NCI-H524 treated with DMSO at 0.1 percent for 48 hours (cell line): Measurements from ENCODE around the gene FNBP1.

Source experiments
- DNase-seq: peaks from one replicate; lab custom pipeline; 2025; lab: John Stamatoyannopoulos, UW

FNBP1 gene

DNA sequence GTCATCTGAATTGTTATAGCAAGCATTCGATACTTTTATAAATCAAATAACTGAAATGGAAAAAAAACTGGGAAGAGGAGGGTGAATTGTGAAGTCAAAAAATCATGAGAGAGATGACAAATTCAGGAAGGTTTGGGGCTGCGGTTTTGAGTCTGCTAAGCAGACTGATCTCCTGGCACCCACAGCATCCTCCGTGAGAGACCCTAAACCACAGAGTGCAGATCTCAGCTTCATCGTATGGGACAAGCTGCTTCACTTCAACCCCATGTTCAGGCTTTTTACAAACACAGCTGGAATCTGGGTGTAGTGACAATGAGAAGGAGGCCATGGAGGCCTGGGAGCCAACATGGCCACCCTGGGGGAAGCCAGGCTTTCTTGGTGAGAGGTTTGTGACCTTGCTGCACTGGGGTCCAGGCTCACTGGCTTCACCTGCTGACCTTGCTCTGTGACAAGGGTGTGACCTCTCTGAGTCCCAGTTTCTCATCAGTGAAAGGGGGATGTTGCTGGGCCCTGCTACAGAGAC lies 188.3 kb downstream of the FNBP1 start:
- no peak for DNase-seq

DNA sequence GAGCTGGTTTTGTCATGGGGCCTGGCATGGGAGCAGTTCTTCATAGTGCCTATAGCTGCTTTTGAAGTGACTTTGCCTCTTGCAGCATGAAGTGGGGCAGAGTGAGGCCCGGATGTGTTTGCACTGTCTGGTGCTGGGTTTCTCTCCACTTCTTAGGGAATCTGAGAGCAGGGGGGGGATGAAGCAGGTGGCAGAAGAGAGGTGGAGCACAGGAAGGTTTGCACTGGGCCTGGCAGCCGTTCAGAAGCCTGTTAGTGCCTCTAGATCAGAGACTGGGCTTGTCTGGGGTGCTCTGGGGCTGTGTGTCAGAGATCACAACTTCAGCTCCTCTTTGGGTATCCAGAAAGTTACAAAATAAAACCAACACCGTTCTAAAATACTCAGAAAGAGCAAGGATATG lies 189.4 kb downstream of the FNBP1 start:
- no peak for DNase-seq

DNA sequence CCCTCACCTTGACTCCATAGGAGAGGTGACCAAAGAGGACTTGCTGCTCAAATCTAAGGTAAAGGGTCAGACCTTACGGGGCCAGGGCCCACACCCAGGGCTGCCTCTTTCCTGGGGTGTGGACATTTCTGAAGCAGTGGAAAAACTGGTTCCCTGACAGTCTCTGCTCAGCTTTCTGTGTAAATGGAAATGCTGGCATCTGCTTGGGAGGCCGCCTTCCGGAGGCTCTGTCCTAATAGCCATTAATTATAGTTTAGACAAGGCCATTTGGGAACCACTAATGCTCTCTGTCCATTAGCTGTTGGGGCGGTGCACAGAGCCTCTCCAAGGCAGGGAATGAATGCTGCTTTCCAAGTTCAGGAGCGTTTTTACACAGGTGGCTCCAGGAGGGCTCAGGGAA lies 190.4 kb downstream of the FNBP1 start:
- DNase-seq = no peak

DNA sequence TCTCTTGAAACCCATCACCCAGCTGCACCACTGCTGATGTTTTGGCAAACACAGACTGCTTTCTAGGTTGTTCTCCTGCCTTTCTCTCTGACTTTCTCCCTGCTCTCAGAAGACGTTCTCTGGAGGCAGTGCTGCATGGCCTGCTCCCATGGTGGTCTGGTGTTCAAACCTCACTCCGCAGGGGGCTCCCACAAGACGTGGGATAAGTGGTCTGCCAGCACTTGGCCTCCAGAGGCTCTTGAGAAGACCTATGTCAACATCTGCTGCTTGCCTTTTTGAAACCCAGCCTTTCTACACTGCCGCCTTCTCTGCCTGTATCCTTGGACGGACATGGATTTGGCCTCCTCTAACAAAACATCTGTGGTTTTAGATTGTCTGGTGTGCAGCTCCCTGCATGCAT lies 191.2 kb downstream of the FNBP1 start:
- no peak for DNase-seq

DNA sequence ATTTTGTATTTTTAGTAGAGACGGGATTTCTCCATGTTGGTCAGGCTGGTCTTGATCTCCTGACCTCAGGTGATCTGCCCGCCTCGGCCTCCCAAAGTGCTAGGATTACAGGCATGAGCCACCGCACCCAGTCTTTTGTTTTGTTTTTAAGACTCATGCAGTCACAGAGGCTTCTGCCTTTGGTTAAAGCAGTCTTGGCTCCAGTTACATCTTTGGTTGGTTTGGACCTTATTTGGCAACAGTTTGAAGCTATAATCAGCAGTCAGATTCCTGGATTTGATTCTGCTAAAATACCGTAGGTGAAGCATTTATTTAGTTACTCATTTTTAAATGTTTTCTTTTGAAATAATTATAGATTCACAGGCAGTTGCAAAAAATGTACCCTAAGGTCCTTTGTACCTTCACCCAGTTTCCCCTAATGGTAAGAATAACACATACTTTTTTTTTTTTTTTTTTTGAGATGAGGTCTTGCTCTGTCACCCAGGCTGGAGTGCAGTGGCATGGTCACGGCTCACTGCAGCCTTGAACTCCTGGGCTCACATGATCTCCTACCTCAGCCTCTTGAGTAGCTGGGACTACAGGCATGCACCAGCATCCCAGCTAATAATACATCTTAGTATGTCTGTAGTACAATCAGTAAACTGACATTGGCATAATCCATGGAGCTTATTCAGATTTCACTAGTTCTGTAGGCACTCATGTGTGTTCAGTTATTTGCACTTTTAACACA lies 192.0 kb downstream of the FNBP1 start:
- no peak for DNase-seq

DNA sequence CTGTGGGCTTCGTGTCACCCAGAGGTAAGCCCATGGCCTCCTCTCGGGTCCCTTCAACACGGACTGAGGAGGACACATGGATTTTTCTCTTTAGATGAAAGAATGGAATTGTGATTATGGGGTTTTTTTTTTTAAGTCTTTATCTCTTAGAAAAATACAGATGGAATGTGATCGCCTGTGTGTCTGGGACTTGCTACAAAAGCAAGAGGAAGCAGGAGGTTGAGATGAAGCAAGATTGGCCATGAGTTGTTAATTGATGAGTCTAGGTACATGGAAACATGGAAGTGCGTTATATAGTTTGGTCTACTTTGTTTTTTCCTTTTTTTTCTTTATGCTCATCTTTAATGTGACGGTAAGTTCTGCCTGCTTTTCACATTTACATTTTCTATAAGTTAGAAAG lies 193.1 kb downstream of the FNBP1 start:
- no peak for DNase-seq

DNA sequence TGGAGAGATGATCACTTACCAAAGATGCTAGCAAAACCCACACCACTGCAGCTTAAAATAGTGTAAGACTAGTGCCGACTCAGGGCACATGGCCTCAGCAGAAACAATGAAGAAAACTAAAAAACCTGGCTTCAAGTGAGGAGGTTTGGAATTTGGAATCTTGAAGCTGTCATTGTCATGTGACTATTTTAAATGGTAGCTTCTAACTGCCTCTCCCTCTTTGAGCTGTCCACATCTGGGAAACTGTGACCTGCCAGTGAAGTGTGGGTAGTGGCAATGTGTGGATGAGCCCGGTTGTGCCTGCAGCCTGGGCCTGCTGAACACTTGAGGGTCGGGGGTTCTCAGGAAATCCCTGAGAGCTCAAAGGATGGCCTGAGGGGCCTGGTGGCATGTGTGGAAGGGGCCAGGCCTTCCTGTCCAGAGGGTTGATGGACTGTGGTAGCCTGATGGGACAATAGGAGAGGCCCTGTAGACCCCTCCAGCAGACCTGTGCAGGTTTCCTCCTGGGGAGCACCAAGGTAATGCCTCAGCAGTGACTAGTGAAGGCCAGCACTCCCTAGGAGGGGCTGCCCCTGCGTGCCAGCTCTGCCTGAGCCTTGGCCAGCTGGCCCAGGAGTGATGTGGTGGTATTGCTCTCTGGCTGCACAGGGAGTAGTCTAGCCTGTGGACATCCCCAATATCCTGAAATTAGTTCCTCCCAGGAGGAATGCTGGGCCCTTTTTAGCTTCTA lies 194.1 kb downstream of the FNBP1 start:
- DNase-seq = no peak

DNA sequence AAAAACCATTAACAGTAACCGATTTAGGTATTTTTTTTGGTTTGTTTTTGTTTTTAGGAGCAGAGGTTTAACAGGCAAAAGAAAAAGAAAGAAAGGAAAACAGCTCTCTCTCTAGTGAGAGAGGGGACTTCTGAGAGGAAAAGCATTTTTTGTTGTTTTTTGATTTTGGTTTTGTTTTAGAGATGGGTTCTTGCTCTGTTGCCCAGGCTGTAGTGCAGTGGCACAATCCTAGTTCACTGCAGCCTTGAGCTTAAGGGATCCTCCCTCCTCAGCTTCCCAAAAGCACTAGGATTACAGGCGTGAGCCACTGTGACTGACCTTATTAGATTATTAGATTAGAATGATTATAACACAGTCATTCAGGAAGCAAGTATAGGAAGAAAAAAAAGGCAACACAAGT lies 197.6 kb downstream of the FNBP1 start:
- DNase-seq = no peak

DNA sequence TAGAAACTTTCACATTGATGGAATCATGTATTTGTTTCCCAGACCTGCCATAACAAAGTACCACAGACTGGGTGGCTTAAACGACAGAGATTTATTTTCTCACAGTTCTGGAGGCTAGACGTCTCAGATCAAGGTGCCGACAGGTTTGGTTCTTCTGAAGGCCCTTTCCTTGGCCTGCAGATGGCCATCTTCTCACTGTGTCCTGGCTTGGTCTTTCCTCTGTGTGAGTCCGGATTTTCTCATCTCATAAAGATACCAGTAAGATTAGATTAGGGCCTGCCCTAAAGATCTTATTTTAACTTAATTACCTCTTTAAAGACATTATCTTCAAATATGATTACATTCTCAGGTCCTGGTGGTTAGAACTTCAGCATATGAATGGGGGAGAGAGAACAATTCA lies 201.9 kb downstream of the FNBP1 start:
- no peak for DNase-seq

DNA sequence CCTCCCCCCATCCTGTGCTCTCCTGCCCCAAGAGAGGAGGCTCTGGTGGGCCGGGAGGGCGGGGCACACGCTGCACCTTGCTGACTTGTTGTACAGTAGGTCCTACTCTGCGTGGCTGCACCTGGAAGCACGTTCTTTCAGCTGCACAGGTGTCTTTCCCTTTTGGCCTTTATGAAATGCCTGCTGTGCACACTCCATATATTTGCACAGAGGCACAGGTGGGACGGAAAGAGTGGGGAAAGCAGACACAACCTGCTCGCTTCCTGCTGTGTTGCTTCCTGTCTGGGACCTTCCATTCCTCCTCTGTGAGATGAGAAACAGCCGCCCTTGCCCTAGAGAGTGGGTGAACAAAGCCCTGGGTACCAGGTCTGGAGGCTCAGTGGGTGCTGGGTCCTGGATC lies 203.0 kb downstream of the FNBP1 start:
- no peak for DNase-seq

DNA sequence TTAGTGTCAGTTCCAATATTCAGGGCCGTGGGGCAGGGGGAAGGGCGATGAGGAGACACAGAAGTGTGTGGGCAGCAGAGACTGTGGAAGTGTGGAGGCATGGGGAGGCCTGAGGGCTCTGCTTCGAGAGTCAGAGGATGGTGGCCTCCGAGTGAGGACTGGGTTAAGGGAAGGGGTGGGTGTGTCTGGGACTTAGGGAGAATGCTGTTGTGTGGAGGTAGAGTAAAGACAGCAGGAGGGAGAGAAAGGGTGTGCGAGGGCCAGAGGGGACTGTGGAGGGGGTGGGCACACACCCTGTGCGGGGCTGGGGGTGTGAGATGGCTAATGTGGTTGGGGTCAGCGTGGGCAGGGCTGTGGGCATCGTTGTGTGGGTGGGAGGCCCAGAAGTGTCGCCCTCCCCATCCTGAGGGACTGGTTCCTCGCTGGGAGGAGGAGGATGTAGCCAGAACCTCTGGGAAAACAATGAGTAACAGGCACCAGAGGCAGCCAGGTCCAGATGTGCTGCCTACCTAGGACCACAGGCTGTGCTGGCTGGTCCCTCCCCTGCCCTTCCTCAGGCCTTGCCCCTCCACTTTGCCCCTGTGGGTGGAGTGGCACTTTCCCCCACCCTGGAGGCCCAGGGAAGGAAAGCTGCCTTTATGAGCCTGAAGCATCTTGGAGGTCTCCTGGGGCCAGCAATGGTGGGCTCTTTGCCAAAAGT lies 203.5 kb downstream of the FNBP1 start:
- no peak for DNase-seq

DNA sequence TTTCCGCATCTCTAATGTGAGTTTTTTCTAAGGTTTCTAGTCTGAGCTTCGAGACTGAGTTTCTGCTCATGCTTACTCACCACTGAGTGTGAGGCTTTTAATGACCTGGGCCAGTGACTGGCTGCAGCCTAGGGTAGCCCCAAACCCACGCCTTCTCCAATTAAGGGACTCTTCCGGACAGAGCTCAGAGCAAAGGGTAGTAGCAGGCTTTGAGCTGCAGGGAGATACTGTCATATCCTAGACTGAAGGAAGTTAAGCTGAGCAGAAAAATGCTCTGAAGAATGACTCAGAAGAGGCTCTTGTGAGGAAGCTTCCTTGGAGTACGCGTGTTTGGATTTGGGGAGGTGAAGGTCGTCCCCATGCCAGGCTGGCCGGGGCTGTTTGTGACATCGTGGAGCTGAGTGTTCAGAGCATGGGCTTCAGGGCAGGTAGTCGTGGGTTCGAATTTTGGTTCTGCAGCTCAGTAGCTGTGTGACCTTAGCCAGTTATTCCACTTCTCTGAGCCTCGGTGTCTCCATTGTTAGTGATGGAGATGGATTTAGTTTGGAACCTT lies 204.2 kb downstream of the FNBP1 start:
- DNase-seq = no peak
